Cerebellar nuclear complex (tissue), 1 donor: ENCODE results near the gene NRXN3.

Source experiments
- DNase-seq, 2 experiments: peaks; one replicate each; lab custom pipeline; 2025; lab: John Stamatoyannopoulos, UW

Gene NRXN3

DNA sequence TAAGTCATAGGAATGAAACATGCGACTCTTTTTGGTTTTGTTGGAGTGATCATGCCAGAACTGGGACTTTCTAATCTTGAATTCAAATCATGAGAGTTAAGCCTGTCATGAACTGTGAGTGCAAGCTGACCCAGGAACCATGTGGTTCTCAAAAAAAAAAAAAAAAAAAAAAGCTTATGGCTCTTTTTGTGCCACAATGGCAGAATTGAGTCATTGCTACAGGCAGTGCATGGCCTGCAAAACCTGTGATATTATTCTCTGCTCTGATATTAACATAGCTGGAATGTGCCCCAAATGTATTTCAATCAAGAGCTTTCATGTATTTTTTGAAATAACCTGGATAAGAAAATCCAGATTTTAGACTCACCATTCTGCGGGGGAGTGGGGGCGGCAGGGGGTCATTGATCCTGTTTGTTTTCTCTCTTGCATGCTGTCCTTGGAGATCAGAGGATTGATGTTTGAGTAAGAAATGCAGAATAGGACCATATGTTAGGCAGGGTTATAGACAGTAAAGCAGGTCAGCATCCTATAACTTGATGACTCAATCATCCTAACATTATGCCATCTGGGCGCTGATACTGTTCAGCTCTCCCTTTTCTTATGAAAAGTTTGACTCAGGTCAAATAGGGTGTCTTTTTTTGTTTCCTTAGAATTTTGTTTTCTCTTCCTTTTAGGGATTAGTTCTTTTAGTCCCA, 1243.7 kb downstream of the NRXN3 start:
- DNase-seq = no peak

DNA sequence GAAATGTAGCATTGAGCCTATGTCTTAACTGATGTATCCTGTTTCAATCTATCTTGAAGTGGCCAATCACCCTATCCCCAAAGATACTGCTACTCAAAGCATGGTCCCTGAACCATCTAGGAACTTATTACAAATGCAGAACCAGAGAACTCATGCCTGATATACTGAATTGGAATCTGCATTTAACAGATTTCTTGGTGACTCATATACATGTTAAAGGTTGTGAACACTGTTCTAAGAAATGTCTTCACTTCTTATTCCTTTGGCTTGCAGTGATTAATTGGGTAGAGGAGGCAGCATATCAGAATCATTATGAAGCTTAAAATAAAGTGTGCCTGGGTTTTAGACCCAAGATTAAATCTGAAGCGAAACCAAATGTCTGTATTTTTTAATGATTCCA, 1245.6 kb downstream of the NRXN3 start:
- DNase-seq = no peak

DNA sequence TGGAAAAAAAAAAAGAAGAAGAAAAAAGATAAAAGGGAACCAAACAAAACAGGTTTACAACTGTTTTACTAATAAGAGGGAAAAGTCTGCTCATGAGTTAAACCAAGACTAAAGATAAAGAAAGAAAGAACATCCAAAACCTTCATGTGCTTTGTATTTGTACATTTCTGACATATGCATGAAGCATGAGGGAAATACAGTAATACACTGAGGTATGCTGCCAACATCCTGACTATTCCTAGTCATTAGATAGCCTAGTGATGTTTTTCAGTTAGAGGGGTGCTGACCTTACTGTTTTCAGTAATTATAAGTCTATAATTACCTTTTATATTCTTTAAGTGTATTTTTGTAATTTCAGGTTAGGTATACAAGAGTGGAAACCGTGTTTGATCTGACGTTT, 1247.8 kb downstream of the NRXN3 start:
- DNase-seq = no peak

GRCh38 chr14:79418649-79419415, 1248.7 kb downstream of the NRXN3 start:
- DNase-seq = no peak

- DNase-seq = peak in 1 of 2 experiments; percentile 51
Observed at GRCh38 chr14:79419571-79420327, 1249.6 kb downstream of the NRXN3 start.

DNA sequence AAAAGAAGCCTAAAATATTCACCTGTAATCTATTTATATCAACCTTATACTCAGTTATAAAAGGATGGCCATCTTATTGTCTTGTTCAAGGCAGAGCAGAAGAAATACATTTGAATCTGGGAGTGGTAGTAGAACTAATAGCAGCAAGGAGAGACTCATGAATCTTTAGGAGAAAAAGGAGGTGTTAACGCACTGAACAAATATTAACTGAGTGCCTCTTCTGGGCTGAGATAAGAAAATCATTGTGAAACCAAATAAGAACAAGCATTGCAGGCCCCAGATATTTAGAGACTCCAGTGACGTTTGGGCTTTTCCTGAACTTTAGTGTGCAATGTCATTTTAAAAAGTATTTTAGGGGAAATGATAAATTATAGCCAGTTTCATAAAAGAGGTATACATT, 1250.6 kb downstream of the NRXN3 start:
- no peak for DNase-seq

GRCh38 chr14:79421811-79422210, 1251.6 kb downstream of the NRXN3 start:
- no peak for DNase-seq

- no peak for DNase-seq
Observed at GRCh38 chr14:79424462-79424861, 1254.3 kb downstream of the NRXN3 start.

DNA sequence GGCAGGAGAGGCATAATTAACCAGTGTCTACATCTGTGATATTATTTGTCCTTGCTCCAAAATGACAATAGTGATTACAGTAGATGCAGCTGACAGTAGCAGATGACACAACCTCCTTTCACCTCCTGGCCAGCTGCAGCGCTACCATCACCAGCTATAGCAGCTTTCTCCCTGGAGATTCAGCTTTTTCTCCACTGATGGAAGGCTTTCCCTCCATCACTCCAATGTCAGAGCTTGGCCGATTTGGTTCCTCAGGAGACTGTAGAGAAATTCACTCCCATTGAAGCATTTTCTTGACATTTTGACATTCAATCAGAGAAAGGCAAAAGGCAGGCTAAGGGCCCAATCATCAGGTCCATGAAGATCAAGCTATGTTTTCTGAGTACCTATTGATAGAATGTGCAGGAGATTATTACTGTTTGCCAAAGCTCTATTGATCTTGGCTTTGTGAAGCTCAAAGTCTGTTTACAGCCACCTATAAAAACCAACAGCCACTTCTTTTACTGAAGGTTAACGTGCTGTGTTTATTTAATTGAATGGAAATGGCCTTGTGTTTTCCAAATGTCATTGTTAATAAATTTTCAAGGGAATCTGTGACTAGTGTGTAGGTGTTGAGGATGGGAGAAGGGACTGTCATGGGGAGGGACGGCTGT, 1256.1 kb downstream of the NRXN3 start:
- DNase-seq = no peak

GRCh38 chr14:79432640-79433039, 1262.5 kb downstream of the NRXN3 start:
- DNase-seq = no peak

GRCh38 chr14:79436335-79436734, 1266.2 kb downstream of the NRXN3 start:
- DNase-seq = no peak

DNA sequence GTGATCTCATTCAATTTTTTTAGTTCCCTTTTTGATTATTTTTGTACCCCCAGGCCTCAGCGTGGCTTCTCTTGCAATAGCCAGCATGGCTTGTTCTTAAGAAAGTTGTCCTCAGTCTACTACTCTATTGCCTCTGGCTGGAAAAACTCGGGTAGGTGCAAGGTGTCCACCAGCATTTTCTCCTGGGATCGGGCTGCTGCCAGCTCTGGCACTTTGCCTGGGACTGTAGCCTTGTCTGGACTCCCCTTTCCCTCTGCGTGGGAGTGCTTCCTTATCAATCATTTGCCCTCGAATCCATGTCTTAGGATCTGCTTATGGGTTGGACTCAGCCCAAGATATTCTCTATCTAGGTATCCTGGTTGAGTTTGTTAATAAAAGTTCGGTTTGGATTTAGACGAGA, 1267.8 kb downstream of the NRXN3 start:
- DNase-seq = no peak

- DNase-seq = no peak
Observed at GRCh38 chr14:79438696-79439342, 1268.6 kb downstream of the NRXN3 start.

- peak; percentile 80 to 95 for DNase-seq
Observed at GRCh38 chr14:79442786-79443185, 1272.6 kb downstream of the NRXN3 start.

- DNase-seq = no peak
Observed at GRCh38 chr14:79443602-79444001, 1273.4 kb downstream of the NRXN3 start.

DNA sequence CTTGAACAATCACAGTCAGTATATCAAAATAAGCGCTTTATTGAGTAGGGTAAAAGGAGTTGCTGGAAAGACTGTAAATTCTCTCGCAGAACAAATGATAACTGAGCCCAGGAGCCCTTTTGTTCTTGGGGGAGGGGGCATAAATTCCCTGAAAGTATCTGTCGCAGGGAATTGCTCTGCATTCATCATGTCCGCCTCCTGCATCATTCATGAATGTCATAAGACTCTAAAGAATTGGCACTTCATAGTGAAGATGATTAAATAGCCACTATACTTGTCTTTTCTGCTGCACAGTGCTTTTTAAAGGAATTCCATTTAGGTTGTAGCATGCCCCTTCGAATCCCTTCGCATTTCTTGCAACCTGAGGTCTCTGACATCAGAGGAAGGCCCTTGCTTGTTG, 1278.8 kb downstream of the NRXN3 start:
- DNase-seq = no peak

GRCh38 chr14:79451601-79452000, 1281.4 kb downstream of the NRXN3 start:
- DNase-seq = no peak

DNA sequence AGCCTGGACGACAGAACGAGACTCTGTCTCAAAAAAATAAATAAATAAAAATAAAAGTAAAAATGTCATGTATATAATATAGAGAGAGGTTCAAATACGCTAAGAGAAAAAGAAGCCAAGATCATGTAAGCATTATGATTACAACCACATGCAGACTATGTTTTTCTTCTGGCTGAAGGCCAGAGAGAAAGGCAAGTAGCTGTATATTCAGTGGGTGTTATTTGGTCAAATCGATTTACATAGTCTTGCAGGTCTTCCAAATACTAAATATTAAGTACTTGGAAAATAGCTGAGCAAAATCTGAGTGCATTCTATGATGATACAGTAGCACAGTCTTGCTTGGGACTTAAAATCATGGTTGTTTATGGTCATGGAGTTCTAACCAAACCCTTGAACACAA, 1283.1 kb downstream of the NRXN3 start:
- no peak for DNase-seq

- no peak for DNase-seq
Observed at GRCh38 chr14:79464468-79464867, 1294.3 kb downstream of the NRXN3 start.

DNA sequence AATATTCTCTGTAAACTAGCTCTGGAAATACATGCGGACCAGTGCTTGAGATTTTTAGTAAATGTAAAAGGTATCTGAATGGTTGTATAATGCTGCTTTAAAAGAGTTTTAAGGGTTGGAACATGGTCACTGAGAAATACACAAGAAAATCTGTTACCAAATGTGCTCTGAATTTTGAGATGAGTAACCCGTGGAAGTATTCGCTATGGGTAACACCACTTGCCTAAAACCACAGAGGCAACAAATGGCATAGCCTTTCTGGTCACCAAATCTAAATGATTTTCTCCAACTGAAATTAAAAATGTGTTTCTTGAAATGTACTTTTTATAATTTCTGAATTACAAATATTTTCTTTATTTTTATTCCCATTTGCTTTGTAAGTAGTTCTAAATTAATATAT, 1295.5 kb downstream of the NRXN3 start:
- DNase-seq = no peak

DNA sequence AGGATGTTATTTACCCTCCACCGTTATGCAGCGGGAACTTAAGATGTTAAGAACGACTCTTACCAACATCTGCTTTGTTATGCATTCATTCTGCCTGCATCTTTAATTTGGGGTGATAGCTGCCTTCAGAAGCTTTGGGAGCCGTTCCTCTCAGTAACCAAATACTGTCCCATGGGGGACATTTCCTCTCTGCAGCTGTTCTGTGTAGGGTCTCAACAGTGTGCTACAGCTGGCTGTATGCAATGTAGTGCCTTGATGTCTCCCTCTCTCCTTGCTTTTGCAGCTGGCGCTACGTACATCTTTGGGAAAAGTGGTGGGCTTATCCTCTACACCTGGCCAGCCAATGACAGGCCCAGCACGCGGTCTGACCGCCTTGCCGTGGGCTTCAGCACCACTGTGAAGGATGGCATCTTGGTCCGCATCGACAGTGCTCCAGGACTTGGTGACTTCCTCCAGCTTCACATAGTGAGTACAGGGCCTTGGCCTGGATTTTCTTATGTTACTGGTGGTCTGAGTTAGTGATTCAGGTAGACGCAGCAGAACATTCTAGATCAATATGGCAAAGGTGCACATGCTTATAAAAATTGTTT, 1296.9 kb downstream of the NRXN3 start:
- no peak for DNase-seq
